NCI-H524 (cell line): Measurements from ENCODE around the gene TSHZ2.
A peak's percentile ranks its signal among the peaks of the same experiment; 100 is the strongest.

ENCODE experiments used
- DNase-seq, 2 experiments: peaks; one replicate each; lab custom pipeline; 2025; lab: John Stamatoyannopoulos, UW

TSHZ2 gene

GRCh38 chr20:53201588-53201987, 229.4 kb downstream of the TSHZ2 start:
- no peak for DNase-seq

DNA sequence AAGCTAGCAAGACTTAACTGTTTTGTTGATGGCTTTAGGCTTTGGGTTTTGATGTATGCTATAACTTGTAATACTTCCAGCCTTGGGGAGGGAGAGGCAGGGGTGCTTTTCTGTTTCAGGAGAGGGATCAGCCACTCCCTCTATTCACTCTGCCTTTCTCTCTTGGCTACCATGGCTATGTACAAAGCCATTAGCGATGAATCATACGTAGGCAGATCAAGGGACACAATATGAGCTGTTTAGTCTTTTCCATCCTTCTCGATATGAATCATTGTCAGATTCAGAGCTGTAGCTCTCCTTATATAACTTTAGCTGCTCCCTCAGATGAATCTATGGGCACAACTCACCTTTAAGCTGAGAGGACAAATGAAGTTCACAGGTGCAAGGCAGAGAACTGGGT, 230.6 kb downstream of the TSHZ2 start:
- DNase-seq: no peak

DNA sequence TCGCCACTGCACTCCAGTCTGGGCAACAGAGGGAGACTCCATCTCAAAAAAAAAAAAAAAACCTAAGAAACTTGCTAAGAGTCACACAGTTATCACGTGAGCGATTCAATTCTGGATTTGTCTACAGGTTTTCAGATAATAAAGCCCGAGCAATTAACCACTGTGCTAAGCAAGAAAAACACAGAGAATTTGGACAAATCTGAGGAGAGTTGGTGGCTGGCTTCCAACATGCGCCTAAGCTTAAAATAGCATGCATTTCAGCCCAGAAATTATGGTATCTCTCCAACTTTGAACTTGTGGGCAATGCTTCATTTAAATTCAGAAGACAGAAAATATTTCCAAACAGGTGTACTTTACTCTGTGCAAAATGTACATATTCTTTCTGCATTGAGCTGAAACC, 232.9 kb downstream of the TSHZ2 start:
- DNase-seq: no peak

- peak in 1 of 2 experiments; percentile 11 for DNase-seq
These were observed 236.1 kb downstream of the TSHZ2 start for GRCh38 chr20:53208110-53208832.

DNA sequence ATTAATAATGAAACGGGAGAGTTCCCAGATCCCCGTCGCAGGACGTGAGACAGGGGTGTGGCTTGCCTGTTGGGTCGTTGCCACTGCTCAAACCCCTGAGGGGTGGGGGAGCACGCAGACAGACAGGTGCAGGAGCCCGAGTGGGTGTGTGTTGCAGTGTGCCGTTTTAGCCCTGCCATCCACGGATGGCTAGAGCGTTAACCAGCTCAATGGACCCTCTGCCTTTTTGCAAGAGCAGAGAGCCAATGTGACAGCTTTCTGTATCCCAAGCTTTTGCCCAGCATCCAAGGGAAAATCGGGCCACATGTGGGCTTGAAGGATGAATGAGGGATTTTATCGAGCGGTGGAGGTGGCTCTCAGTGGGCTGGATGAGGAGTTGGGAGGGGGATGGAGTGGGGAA, 237.9 kb downstream of the TSHZ2 start:
- DNase-seq: no peak

- peak; percentile 27 to 34 for DNase-seq
These were observed 238.8 kb downstream of the TSHZ2 start for GRCh38 chr20:53210931-53211330.

DNA sequence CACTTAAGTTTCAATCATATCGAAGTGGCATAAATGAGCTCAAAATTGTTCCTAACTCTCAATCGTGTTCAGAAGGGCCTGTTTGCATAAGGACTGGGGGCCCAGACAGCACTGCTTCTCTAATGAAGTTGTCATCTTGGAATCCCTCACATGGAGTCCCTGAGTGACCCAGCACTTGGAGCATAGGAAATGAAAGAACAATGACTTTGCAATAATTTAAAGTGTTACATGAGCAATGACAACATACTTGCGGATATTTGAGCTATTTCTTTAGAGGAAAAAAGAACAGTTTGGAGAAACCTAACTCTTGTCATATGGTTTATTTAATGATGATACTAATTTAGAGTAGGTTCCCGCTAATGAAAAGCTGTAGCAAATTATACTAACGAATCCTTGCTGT, 239.9 kb downstream of the TSHZ2 start:
- DNase-seq: no peak

GRCh38 chr20:53214392-53214791, 242.2 kb downstream of the TSHZ2 start:
- DNase-seq: no peak

DNA sequence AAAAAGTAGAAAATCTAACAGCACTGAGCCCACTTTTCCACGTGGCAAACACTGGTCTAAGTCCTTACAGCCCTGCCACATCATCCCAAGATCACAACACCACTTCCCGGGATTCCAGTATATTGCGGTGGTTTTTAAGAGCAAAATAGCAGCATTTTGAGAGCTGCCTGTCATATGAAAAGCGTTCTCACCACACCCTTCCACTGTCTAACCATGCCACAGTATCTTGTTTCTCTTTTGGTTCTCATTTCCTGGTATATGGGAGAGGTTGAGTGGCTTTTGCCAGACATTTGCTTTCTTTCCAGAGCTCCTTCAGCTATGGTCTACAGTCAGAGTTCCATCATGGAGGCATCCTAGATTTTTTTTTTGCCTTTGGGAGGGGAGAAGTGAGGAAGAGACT, 243.0 kb downstream of the TSHZ2 start:
- no peak for DNase-seq

DNA sequence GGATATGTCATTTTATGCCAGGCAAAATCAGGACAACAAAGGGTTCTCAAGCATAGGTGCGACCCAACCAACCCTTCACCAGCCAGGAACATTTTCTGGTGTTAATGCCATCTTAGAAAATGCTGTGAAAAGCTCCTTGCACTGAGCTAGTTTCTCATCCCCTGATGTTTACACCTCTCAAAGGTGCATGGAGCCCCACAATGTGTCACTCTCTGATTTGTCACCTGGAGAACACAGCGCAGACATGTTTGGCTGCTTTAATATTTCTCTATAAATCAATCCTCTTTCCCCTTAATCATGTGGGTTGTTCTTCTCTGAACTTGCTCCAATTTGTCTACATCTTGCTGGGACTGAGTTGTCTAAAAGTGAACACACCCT, 244.3 kb downstream of the TSHZ2 start:
- DNase-seq: no peak

DNA sequence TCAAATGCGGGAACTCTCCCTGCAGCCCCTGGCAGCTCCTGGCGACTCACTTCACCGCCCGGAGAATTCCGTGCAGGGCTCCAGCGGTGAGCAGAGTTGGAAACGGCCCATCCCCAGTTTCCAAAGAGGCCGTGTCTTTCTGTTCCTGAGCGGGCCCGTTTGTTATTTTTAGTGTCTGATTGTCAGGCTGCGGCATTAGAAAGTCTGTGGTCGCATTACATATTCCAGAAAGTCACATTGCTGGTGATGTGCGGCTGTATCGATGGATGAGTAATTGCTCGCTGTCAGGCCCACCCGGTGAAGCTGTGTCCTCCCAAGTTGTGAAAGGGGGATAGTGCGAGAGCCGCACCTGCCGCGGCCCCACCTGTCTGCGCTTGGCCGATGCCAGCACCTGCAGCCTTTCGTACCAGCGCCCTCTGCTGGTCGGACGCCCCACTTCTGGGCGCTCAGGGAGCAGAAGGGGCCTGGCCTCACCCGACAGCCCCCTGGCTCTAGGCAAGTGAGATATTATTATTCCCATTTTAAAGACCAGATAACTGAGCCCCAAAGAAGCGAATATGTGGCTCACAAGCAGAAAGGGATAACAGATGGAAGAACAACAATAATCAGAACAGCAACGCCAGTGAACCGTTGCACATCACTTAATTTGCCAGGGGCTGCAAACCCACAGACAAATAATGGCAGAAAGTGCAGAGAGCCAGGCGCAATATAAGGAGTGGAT, 244.9 kb downstream of the TSHZ2 start:
- peak; percentile 39 to 64 for DNase-seq

- peak in 1 of 2 experiments; percentile 81 for DNase-seq
These were observed 248.5 kb downstream of the TSHZ2 start for GRCh38 chr20:53220482-53221307.

DNA sequence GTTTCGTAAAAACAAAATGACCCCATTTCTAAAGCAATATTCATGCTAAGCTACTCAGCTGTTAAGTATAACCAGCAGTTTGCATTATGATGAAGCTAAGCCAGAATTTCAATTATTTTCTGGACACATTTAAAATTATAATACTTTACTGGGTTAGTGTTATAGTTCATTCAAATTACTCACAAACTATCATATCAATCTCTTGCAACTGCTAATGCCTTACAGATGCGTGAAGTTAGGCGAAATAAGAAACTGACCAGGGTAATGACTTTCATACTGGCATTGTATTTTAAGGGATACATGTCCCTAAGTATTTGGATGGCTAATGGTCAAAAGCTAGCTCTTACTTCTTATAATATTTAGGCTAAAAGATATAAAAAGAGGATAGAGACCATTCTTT, 249.6 kb downstream of the TSHZ2 start:
- no peak for DNase-seq

GRCh38 chr20:53222416-53222815, 250.3 kb downstream of the TSHZ2 start:
- DNase-seq: no peak

GRCh38 chr20:53222932-53223331, 250.8 kb downstream of the TSHZ2 start:
- no peak for DNase-seq

DNA sequence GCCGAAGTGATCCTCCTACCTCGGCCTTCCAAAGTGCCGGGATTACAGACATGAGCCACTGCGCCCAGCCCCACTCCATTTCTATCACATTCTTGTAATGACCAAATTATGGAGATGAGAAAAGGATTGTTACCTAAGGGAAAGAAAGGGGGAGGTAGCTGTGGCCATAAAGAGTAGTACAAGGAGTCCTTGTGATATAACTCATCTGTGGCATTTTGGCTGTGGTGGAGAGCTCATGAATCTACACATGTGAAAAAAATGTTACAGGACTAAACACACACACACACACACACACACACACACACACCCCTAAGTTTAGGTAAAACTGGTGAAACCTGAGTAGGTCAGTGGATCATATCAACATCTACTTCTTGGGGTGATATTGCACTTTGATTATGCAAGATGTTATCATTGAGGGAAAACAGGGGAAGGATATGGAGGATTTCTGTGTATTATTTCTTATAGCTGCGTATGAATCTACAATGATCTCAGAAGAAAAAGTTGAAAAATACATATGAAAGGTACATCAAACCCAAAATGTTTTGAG, 251.5 kb downstream of the TSHZ2 start:
- no peak for DNase-seq

- no peak for DNase-seq
These were observed 252.7 kb downstream of the TSHZ2 start for GRCh38 chr20:53224851-53225250.

- DNase-seq: no peak
These were observed 254.7 kb downstream of the TSHZ2 start for GRCh38 chr20:53226826-53227225.

- DNase-seq: no peak
These were observed 255.4 kb downstream of the TSHZ2 start for GRCh38 chr20:53227523-53227922.

- no peak for DNase-seq
These were observed 258.9 kb downstream of the TSHZ2 start for GRCh38 chr20:53231061-53231460.

DNA sequence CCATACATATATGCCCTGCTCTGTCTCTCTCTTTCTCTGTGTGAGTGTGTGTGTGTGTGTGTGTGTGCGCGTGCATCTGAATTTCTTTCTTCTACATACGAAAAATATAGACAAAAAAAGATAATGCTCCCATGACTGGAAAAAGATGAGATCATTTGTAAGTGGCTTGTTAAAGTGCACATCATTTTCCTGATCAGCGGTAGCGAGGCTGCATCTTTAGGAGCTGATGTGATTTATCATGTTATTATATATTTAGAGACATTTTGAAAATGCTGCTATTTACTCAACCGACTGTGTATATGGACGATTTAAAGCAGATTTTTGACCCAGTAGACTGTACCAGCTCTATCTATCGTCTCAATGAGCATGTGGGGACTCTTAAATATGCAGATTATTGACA, 265.3 kb downstream of the TSHZ2 start:
- no peak for DNase-seq

GRCh38 chr20:53238121-53238660, 266.0 kb downstream of the TSHZ2 start:
- no peak for DNase-seq
